DMS79 (cell line): Measurements from ENCODE around the gene JAG2.
"Not testable (repeated sequence)": the region's sequence is repeated elsewhere in the genome, so short reads cannot be mapped to it uniquely, and the experiment has no call there.

Experiments used
- DNase-seq: peaks from one replicate; lab custom pipeline; 2025; lab: John Stamatoyannopoulos, UW

The JAG2 gene

DNA sequence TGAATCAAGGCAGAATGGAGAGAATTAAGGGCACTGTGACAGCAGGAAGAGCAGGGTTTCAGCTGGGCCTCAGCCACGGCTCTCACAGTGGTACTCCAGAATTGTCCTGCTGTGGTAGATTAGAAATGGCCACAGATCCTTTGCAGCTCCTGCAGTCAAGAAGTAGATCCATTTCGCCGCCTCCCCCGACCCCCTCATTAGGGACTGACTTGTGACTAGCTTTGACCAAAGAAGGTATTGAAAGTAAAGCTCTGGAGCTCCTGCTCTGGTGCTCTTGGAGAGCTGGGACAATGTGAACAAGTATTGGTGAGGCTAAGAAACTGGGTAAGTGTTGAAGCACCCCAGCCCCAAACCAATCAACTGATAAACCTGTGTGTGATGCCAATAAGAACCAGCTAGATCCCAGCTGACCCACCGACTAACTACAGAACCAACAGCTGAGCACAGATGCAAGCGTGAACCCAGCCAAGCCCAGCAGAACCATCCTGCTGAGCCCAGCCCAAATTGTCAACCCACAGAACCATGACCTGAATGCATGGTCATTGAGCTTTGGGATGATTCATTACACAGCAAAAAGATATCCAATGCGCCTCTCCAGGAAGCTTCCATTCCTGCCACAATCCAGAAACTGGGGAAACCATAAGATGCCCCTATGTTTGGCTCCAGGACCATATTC, 50.7 kb downstream of the JAG2 start:
- no peak for DNase-seq

DNA sequence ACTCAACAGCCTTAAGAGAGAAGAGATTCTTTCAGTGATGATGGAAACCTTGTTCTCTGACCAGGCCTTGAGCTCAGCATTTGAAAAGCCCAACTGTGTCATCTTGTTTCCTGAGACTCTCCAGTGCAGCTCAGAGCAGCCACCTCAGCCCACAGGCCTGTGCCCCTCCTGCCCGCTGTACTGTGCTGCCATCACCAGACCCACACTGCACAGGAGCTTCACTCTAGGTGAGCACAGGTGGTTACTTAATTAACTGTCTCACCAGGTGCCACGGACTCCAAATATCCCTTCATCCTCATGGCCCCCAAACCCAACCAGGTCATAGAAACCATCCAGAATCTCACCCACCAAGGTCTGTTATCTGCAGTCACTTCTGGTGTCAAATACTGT, 51.3 kb downstream of the JAG2 start:
- no peak for DNase-seq

DNA sequence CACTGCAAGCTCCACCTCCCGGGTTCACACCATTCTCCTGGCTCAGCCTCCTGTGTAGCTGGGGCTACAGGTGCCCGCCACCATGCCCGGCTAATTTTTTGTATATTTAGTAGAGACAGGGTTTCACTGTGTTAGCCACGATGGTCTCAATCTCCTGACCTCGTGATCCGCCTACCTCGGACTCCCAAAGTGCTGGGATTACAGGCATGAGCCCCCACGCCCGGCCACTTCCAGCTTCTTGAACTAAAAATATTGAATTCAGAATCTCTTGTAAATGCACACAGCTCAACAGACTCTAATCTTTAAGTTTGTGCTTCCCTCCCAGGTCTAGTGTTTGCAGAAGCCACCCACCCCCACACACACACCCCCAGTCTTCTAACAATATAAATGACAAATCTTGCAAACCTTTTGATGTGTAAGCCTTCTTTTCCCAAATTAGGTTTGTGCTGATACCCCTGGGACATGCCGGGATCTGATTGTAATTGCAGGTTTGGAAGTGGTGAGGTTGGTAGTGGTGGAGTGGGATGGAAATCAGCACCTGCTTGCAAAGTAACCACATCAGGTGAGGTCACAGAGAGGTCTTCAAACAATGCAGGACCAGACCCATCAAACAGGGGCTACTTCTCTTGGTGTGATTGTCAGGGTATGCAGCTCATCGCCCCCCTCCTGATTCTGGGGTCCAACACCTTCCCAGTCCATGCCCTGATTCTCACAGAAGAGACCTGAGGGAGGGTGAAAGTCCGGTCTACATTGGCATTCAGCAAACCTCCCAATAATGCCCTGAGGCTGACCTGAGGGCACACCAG, 51.9 kb downstream of the JAG2 start:
- no peak for DNase-seq

DNA sequence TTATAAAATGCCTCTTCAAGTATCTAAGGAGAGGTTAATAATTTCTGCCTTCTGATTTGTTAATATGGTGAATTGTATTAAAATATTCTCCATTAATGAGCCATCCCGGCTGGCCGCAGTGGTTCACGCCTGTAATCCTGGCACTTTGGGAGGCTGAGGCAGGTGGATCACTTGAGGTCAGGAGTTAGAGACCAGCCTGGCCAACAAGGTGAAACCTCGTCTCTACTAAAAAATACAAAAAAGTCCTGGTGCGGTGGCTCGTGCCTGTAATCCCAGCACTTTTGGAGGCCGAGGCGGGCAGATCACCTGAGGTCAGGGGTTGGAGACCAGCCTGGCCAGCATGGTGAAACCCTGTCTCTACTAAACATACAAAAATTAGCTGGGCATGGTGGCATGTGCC, 59.3 kb downstream of the JAG2 start:
- not testable (repeated sequence) for DNase-seq

DNA sequence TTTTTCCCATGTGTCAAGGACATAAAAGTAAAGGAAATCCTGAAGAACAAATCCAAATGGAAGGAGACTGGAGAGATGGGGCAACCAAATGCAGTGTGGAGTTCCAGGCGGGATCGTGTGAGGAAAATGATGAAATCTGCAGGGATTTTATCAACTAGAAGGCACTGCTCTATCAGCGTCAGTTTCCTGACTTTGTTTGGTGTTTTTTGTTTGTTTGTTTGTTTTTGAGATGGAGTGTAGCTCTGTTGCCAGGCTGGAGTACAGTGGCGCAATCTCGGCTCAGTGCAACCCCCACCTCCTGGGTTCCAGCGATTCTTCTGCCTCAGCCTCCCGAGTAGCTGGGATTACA, 60.1 kb downstream of the JAG2 start:
- no peak for DNase-seq

DNA sequence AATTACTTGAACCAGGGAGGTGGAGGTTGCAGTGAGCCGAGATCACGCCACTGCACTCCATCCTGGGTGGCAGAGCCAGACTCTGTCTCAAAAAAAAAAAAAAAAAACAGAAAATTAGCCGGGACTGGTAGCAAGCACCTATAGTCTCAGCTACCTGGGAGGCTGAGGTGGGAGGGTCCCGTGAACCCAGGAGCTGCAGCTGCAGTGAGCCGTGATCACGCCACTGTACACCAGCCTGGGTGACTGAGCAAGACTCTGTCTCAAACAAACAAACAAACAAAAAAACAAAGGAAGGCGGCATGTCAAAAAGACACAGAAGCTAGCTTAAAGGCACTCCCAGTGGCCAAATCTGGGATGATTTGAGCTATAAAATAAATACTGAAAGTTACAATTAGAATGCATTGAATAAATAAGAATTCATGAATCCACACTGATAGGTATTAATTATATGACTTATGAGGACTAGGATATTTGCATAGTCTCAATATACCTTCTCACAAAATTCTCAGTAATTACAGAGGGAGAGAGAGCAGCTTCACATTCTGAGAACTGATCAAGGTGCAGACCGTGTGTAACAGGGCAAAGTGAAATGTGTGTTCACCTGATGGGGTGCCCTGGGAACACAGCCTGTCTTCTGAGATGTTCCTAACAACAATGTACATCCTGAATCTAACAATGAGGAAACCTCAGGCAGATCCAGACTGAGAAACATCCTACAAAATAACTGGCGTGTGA, 60.6 kb downstream of the JAG2 start:
- no peak for DNase-seq

DNA sequence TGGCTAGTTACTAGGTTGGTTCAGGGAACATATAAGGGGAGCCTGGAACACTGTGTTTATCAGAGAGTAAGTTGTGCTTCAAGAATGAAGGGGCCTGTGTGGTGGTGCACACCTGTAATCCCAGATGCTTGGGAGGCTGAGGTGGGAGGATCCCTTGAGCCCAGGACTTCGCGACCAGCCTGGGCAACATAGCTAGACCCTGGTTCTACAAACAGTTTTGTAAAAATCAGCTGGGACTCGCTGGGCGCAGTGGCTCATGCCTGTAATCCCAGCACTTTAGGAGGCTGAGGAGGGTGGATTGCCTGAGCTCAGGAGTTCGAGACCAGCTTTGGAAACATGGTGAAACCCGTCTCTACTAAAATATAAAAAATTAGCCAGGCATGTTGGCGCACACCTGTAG, 61.2 kb downstream of the JAG2 start:
- DNase-seq: no peak

DNA sequence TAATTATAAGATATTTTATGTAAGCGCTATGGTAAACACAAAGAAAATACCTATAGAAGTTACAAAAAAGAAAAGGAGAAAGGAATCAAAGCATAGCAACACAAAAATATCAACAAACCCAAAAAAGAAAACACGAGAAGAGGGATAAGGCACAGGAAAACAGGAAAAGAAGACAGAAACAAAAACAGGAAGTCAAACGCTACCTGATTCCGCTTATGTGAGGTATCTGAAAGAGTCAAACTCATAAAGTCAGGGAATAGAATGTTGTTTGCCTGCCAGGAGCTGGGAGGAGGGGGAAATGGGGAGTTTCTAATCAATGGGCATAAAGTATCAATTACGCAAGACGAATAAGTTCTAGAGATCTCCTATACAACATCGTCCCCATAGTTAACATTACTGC, 63.4 kb downstream of the JAG2 start:
- DNase-seq: no peak

DNA sequence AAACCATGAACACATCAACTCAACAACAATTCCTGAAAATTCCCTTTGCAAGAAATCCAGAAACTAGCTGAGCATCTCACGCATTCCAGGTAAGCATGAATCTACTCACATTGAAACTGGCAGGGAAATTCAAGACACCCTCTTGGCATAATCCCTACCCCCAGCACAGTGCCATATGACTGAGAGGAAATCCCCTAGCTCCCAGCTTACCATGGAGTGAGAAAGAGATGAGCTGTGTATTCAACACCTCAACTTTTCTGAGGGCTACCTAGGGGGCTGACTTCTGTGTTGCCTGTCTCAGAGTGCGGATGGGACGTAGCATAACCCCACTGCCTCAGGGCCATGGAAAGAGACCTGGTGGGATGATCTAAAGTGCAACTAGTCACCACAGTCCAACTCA, 65.7 kb downstream of the JAG2 start:
- DNase-seq: no peak

DNA sequence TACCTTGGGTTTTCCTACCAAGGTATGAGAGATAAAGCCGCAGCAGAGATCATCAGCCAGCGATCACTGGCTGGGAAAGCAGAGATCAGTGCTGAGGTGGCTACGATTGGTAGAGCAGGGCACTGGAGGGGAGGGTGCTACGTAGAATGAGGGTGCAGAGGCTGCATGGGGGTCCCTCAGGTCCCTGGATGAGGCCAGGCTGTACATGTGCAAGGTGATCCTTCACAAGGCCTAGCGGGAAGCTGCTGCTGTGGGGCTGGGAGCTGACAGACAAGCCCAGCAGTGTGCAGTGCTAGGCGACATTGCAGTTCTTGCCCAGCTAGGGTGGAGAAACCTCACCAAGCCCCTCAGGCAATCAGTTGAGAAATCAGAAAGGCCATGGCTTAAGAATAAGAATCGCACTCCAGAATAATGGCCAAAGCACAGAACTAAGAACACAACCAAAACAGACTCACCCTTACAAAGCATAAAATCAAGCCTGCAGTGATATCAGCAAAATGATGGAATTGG, 66.2 kb downstream of the JAG2 start:
- no peak for DNase-seq

DNA sequence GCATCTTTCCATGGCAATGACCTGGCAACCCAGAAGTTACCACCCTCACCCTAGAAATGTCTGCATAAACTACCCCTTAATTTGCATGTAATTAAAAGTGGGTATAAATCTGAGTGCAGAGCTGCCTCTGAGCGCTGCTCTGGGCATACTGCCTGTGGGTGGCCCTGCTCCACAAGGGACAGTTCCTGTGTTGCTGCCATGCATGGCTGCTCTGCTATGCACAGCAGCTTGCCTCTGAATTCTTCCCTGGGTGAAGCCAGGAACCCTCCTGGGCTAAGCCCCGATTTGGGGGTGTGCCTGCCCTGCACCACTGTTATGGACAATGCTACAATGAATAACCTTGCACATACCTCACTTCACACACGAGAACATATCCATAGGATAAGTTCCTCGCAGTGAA, 67.7 kb downstream of the JAG2 start:
- DNase-seq: no peak

DNA sequence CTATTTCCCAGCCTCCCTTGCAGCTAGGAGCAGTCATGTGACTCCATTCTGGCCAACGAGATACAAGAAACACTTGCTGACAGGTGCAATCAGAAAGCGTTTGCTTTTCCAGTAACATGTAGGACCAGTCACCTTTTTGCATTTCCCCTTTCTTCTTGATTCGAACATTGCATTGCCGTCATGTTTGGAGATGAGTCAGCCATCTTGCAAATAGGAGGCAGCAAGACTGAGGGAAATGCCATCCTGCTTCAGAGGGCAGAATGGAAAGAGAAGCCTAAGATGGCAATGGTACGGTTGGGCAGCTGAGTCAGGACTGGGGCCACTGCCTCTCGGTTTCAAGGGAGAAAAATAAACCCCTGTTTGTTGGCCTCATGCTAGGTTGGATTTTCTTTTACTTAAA, 68.8 kb downstream of the JAG2 start:
- DNase-seq: no peak

DNA sequence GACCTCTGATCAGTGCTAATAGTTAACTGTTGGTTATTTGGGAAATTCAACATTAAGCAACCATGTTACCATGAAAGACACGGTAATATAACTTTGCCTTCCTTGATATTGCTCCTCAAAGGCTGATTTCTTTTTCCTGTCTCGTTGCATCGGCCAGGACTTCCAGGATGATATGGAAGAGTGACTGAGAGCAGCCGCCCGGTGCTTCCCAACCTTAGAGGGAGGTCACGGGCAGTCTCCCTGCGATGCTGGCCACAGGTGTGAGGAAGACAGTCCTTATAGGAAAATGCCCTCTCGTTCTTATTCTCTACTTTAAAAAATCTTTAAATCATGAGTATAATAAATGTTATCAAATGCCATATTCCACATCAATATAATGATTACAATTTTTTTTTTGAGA, 70.3 kb downstream of the JAG2 start:
- DNase-seq: no peak

DNA sequence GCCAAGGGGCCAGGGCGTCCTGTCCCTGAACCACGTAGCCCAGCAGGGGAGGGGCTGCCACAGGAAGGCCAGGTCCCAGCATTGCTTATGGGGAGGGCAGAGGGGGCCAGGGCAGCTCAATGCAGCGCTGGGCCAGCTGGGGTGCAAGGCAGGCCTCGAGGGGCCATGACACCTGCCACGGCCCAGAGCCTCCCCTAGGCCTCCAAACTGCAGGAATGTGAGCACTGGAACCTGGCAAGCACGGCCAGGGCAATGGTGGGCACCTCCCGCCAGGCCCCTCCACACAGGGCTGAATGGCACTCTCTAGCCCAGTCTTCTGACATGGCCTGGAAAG, 70.8 kb downstream of the JAG2 start:
- DNase-seq: no peak

DNA sequence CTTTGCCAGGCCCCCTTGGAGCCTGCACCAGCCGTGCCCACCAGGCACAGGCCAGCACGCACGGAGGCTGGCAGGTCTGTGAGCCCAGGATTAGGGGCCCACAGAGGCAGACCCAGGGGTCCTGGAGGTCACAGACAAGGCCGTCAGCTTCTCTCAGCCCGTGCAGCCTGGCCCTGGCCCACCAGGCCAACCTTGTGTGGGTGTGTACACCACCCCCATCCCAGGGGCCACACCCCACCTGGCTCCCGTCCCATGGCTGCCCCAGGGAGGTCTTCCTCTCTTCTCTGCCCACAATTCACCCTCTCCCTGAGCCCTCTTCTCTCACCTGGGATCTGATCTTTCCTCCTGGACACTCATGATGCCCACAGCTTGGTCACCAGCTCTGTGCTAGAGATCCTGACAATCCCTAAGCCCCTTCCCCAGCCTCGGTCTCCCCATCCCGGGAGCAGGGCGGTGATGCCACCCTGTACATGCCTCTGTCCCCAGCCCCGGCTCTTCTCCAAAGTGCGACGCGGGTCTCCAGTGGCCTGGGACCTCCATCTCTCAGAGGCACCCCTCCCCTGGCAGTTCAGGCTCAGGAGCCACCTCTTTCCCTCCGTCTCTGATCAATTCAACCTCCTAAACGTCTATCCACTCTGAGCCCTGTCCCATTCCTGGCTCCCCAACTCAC, 72.2 kb downstream of the JAG2 start:
- no peak for DNase-seq

DNA sequence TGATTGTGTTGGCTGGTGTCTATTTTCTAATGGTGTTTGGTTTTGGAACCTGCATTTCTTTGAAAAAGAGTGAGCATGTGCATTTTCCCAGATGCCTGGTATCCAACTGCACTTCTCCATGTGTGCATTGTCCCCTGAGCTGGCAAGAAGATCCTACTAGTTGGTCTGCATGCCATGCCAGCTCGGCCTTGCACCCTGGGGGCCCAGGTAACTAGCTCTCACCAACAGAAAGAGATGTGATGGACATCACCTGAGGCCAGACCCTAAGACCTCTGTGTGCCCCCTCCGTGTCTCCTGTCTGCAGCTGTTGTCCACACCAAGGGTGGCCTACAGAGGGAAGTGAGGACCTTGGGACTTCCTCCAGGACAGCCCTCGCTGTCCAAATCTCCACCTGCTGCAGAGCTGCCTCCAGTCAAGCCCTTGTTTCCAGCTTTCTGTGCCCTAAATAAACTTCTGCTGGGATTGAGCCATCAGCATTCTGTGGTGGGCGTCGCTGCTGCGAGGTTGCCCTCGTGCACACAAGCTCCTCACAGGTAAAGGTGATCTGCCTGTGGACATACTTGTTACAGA, 73.3 kb downstream of the JAG2 start:
- no peak for DNase-seq

DNA sequence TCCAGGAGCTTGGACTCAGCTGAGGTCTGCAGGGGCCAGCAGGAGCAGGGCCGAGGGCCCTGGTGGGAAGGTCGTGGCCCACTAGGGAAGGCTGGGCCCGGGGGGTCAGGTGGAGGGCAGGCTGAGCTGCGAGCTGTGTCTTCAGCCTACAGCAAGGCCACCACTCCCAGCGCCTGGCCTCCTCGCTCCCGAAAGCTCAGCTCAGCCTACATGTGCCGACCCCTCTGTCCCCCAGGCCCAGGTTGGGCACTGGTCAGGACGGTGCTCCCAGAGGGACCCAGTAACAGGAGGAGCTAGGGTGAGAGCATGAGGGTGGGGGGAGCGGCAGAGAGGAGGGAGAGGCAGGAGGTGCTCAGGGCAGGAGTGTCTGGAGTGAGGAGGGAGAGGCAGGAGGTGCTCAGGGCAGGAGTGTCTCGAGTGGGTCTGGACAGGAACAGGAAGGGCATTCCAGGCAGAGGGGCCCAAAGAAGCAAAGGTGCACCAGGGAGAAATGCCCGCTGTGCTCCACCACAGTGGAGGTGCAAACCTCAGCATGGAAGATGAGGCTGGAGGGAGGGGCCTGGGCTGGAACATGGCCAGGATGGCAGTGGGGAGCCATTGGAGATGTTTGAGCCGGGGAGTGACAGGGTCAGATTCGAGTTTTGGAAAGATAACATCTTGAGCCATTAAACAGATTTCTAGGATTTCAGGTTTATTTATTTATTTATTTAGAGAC, 74.2 kb downstream of the JAG2 start:
- no peak for DNase-seq

DNA sequence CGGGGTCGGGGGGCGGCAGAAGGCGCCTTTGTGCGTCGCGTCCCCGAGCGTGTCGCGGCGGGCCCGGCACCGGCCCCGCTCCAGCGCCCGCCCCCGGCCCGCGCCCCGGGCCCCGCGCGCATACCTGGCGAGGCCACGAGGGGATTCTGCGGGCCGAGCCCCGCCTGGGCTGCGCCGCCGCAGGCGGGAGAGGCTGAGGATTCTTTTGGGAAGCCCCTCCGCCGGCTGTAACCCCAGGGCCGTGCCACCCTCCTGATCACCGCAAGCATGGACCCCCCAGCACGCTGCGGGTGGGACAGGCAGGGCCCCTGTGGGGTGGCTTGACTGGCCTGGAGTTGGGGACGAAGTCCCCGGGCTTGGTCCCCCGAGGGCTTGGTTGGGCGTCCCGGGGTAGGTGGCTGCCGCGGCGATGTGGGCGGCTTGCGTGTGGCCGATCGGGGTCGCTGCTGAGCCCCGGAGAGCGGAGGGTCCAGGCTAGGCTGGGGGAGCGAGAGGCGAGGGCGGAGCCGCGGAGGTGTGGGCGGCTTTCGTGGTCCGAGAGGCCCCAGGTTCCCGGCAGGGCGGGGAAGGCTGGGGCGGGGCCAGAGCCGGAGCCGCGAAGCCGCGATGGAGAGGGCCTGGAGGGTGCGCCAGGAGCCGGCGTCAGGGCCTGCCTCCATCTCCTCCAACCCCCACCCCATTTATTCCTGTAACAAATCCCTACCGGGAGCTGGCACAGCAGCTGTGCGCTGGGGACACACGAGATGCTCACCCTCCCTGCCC, 75.0 kb downstream of the JAG2 start:
- no peak for DNase-seq

DNA sequence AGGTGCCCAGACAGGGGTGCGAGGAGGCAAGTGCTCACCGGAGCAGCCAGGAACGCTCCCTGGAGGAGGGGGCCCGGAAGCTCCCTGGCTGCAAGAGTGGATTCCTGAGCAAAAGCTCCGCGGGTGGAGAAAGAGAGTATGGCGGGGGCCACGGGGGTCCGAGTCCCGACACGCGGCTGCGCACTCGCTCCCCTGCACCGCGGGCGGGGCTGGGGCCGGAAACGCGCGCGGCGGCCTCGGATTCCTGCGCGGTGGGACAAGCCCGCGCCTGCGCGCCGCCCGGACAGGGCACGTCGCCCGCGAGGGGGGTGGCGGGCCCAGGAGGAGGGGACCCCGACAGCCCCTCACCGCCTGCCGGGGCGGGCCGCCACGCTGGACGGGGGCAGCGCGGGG, 75.5 kb downstream of the JAG2 start:
- no peak for DNase-seq

DNA sequence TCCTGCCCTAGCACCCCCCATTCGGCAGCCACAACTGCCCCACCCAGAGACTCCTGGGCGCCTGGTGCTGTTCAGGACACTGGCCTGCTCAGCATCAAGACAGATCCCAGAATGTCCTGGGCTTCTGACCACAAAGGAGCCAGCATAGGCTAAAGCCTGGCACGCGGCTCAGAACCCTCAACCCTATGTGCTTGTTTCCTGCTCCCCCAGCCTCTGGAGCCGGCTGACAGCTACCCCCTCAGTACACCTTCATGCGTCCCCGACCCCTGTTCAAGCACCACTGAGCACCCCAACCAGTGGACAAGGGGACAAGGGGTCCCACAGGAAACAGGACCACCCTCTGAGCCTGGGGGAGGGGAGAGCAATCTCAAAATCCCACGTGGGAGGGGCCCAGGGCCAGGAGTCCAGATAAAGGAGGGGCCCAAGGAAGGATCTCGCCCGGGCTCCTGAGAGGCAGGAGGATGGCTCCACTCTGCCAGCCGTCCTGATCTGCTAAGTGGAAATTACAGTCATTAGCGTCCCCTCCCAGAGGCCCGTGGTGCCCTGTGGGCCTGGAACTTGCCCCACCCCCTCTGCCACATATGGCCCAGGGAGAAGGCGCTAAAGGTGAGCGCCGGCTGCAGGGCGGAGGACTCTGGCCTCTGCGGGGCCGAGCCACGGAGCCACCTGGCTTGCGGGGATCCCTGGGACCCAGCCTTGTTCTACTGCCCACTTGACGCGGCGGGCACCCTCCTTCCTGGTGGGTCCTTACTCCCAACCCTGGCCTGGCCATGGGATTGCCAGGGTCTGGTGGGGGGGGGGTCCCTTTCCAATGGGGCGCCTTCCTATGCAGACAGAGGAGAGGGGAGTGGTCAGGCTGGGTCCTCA, 76.2 kb downstream of the JAG2 start:
- no peak for DNase-seq
